Measurements from ENCODE around the gene DCC. TPM values are rescaled to one million over a fixed set of nuclear protein-coding genes. Genes with fewer than 3 reads are reported as not detected.
A peak's percentile ranks its signal among the peaks of the same experiment; 100 is the strongest.

The DCC gene
- total and polyA plus RNA-seq, 9 of the 15 experiments (the other 6 are each of a cell fraction or from before 2014, with no cell fraction given): not detected

DNA sequence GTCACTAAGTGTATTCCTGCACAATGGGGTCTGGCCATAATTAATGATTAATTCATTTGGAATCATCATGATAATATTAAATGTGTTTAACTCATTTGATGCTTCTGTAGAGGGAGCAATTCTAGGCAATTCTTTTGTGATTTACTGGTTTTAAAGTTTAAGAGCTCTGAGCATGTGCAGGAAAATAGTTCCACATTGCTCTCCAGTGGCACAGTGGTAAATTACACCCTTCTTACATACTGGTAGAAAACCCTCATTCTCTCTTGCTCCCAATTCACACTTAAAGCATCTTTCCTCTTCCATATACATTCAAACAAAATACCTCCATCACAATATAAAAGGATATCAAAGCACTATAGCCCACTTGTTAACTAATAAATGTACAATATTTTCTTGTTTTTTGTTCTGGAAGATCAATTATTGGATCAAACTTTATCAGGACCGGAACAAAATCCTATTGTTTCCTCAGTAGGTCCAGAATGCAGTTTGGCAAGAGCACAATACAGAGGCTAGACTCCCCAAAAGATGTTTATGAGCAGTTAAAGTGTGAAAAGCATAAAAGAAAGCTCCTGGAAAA lies 1040.2 kb downstream of the DCC start:
- Histone ChIP-seq H3K4me1 (replicated peaks in 1 of 2; ENCODE audit: control insufficient read depth in 2 of 2, insufficient read depth in 2 of 2, low read length in 2 of 2) (no peaks in the 10 kb centered on the region), H3K79me2 (ENCODE audit: control insufficient read depth, insufficient read depth, low read length) (no peaks in the 10 kb centered on the region), H2AFZ (ENCODE audit: low read depth, low read length) (no peak overlapping the region), H3K9ac (ENCODE audit: insufficient read depth in 1 of 2, low read depth in 2 of 2, low read length in 2 of 2) (no peak overlapping the region), H4K20me1 (replicated peaks; ENCODE audit: control insufficient read depth, insufficient read depth, low read length) (no peaks in the 10 kb centered on the region), H3K4me3 (no peak overlapping the region), H3K36me3 (ENCODE audit: control insufficient read depth, insufficient read depth, low read length) (no peaks in the 10 kb centered on the region), H3K27me3 (ENCODE audit: control insufficient read depth in 2 of 2, insufficient read depth in 2 of 2, low read length in 2 of 2) (no peaks in the 10 kb centered on the region), H3K4me2 (ENCODE audit: insufficient read depth, low read length) (no peak overlapping the region), H3K9me1 (ENCODE audit: control insufficient read depth, insufficient read depth, low read length) (no peaks in the 10 kb centered on the region), H3K9me3 (replicated peaks; ENCODE audit: control insufficient read depth, insufficient read depth, low read depth, low read length) (no peaks in the 10 kb centered on the region), H3K27ac (ENCODE audit: extremely low read depth, low read depth, low read length) (no peak overlapping the region)
- ATAC-seq: no peak
- TF ChIP-seq RAD21 (CRISPR knock-in tag; conservative IDR thresholded peaks at IDR 0.05 in 1 of 2, IDR thresholded peaks at IDR 0.05 in 1 of 2) (peak; percentile 10 to 44; a peak in 2 of 4 replicates), NRF1 (conservative IDR thresholded peaks at IDR 0.05 in 1 of 2, IDR thresholded peaks at IDR 0.05 in 1 of 2) (peak; percentile 40 to 48; a peak in 3 of 4 replicates), SRSF1 (IDR thresholded peaks at IDR 0.05; ENCODE audit: low read depth, low read length) (no peak)
- TF ChIP-seq, protein P1, sequence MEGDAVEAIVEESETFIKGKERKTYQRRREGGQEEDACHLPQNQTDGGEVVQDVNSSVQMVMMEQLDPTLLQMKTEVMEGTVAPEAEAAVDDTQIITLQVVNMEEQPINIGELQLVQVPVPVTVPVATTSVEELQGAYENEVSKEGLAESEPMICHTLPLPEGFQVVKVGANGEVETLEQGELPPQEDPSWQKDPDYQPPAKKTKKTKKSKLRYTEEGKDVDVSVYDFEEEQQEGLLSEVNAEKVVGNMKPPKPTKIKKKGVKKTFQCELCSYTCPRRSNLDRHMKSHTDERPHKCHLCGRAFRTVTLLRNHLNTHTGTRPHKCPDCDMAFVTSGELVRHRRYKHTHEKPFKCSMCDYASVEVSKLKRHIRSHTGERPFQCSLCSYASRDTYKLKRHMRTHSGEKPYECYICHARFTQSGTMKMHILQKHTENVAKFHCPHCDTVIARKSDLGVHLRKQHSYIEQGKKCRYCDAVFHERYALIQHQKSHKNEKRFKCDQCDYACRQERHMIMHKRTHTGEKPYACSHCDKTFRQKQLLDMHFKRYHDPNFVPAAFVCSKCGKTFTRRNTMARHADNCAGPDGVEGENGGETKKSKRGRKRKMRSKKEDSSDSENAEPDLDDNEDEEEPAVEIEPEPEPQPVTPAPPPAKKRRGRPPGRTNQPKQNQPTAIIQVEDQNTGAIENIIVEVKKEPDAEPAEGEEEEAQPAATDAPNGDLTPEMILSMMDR (IDR thresholded peaks at IDR 0.05 in 2 of 3, conservative IDR thresholded peaks at IDR 0.05 in 1 of 3; ENCODE audit: insufficient read depth in 2 of 3, low read depth in 1 of 3, low read length in 3 of 3): 0 out of 6 replicates have a peak, but pooled peaks of 1 of the 3 experiments have one; percentile 1
- no peak for FAIRE-seq
- intact Hi-C loops (cut with micrococcal nuclease): no loop called here
- no CpG with 5 or more reads among the region's 1 CpG for WGBS (ENCODE audit: insufficient coverage, low coverage, missing lambda C conversion rate)
- ChIA-PET CTCF (ENCODE audit: low intra/inter-chr PET ratio) (no interaction called here), POLR2A (no interaction called here)
- in situ Hi-C loops (cut with MboI): no loop called here
- peak in 3 of 4 experiments; percentile 0 to 4 (median 2) for DNase-seq (ENCODE audit: extremely low read depth in 1 of 4, low spot score in 3 of 4)
- BruUV-seq (replicated peaks): no TSS peak

Data from K562 (cell line).